H1 (cell line): ENCODE data around the gene HBD. TPM values are rescaled to one million over a fixed set of nuclear protein-coding genes. Genes with fewer than 3 reads are reported as not detected.

ENCODE experiments used
- CTCF ChIA-PET: fragments of 300-600 bp; sonication (Branson Sonifier 250); formaldehyde crosslinking; loops from one replicate; lab custom pipeline; 2021; ENCODE audit not compliant: partially characterized antibody; lab: Charles Lee
- POLR2A ChIA-PET: fragments of 300-600 bp; sonication (Branson Sonifier 250); formaldehyde crosslinking; loops from one replicate; lab custom pipeline; 2021; ENCODE audit warnings: inconsistent platforms; ENCODE audit not compliant: partially characterized antibody; lab: Charles Lee
- DNase-seq, 2 experiments: peaks; one replicate each; pipeline versions ENCODE4 v3.0.0 to v3.0.0-alpha.2; 2010 to 2022; ENCODE audit warnings: low spot score in 2 of 2, low read depth in 1 of 2, mixed read lengths in 1 of 2
- FAIRE-seq: peaks from 2 replicates; lab custom pipeline; 2011; peaks lifted over from hg19 to GRCh38; lab: Jason Lieb, UNC
- H2AFZ ChIP-seq: 2 replicates; pipeline ENCODE4 v1.8.1; 2012; ENCODE audit warnings: low read length, inconsistent platforms
- H2AK5ac ChIP-seq: 2 replicates; pipeline ENCODE4 v1.6.1; 2013; ENCODE audit warnings: low read depth, low read length
- H2BK120ac ChIP-seq: replicated peaks from 2 replicates; pipeline ENCODE3; 2013; ENCODE audit warnings: low read depth, low read length, inconsistent platforms
- H2BK12ac ChIP-seq: 2 replicates; pipeline ENCODE4 v1.6.1; 2013; ENCODE audit warnings: low read depth, low read length
- H2BK15ac ChIP-seq: 2 replicates; pipeline ENCODE4 v1.6.1; 2013; ENCODE audit warnings: low read length
- H2BK20ac ChIP-seq: 2 replicates; pipeline ENCODE4 v1.6.1; 2013; ENCODE audit warnings: low read length
- H2BK5ac ChIP-seq: 2 replicates; pipeline ENCODE4 v1.6.1; 2013; ENCODE audit warnings: low read depth, low read length
- H3K14ac ChIP-seq: 2 replicates; pipeline ENCODE4 v1.6.1; 2013; ENCODE audit warnings: inconsistent platforms; ENCODE audit not compliant: insufficient read length
- H3K18ac ChIP-seq: 2 replicates; pipeline ENCODE4 v1.6.1; 2013; ENCODE audit warnings: low read length; ENCODE audit errors: extremely low read depth
- H3K23ac ChIP-seq: 2 replicates; pipeline ENCODE4 v1.6.1; 2013; ENCODE audit warnings: inconsistent platforms; ENCODE audit not compliant: insufficient read length
- H3K23me2 ChIP-seq: 2 replicates; pipeline ENCODE4 v1.6.1; 2013; ENCODE audit warnings: low read depth, low read length
- H3K27ac ChIP-seq: 2 replicates; pipeline ENCODE4 v1.6.1; 2011; ENCODE audit warnings: low read depth, low read length, inconsistent platforms
- H3K27me3 ChIP-seq, 4 experiments: replicated peaks in 1 of 4; 1 replicate in 1 of 4; 2 replicates in 3 of 4; pipeline versions ENCODE4 v1.6.1 to v1.8.1; 2011 to 2013; ENCODE audit warnings: low read length in 3 of 4, mild to moderate bottlenecking in 3 of 4, inconsistent platforms in 2 of 4, mixed read lengths in 2 of 4, moderate library complexity in 1 of 4; ENCODE audit not compliant: control insufficient read depth in 3 of 4, insufficient read depth in 3 of 4; ENCODE audit errors: extremely low read depth in 1 of 4
- H3K36me3 ChIP-seq, 4 experiments: 2 replicates each; pipeline versions ENCODE4 v1.6.1 to v1.8.1; 2011 to 2013; ENCODE audit warnings: mild to moderate bottlenecking in 4 of 4, low read length in 3 of 4, moderate library complexity in 2 of 4, control low read depth in 1 of 4, inconsistent platforms in 1 of 4; ENCODE audit not compliant: insufficient read depth in 4 of 4, control insufficient read depth in 2 of 4
- H3K4ac ChIP-seq: replicated peaks from 2 replicates; pipeline ENCODE3; 2013; ENCODE audit warnings: low read length, low read depth, mixed read lengths, inconsistent platforms; ENCODE audit not compliant: insufficient read length
- H3K4me1 ChIP-seq, 4 experiments: replicated peaks in 1 of 4; 1 replicate in 1 of 4; 2 replicates in 3 of 4; pipeline versions ENCODE4 v1.6.1 to v1.8.1; 2011 to 2013; ENCODE audit warnings: low read length in 3 of 4, inconsistent platforms in 2 of 4, mixed read lengths in 1 of 4; ENCODE audit not compliant: insufficient read depth in 4 of 4, control insufficient read depth in 3 of 4
- H3K4me2 ChIP-seq, 2 experiments: 2 replicates each; pipeline versions ENCODE4 v1.6.1 to v1.8.1; 2011 to 2013; ENCODE audit warnings: low read depth in 2 of 2, low read length in 2 of 2, control low read depth in 1 of 2, inconsistent platforms in 1 of 2, mild to moderate bottlenecking in 1 of 2; ENCODE audit not compliant: insufficient read depth in 1 of 2
- H3K4me3 ChIP-seq, 4 experiments: fragments of 200-600, 300-600 bp in 1 of 4; sonication (generic), shearing (Covaris generic), sonication (Bioruptor Twin) in 1 of 4; 2 replicates each; pipeline versions ENCODE4 v1.5.1 to v1.8.1; 2011 to 2016; ENCODE audit warnings: low read length in 4 of 4, low read depth in 3 of 4, control low read depth in 2 of 4, inconsistent platforms in 2 of 4, mild to moderate bottlenecking in 2 of 4, mixed read lengths in 1 of 4, moderate library complexity in 1 of 4; ENCODE audit not compliant: insufficient read depth in 2 of 4; ENCODE audit errors: extremely low read depth in 1 of 4
- H3K56ac ChIP-seq: replicated peaks from 2 replicates; pipeline ENCODE3; 2013; ENCODE audit warnings: low read depth, mild to moderate bottlenecking, mixed read lengths, low read length, inconsistent platforms; ENCODE audit not compliant: insufficient read length
- H3K79me1 ChIP-seq: 2 replicates; pipeline ENCODE4 v1.6.1; 2013; ENCODE audit warnings: low read depth, low read length, control low read depth
- H3K79me2 ChIP-seq, 2 experiments: 2 replicates each; pipeline versions ENCODE4 v1.6.1 to v1.8.1; 2012 to 2013; ENCODE audit warnings: low read length in 2 of 2, mild to moderate bottlenecking in 2 of 2, inconsistent platforms in 1 of 2; ENCODE audit not compliant: insufficient read depth in 2 of 2, control insufficient read depth in 1 of 2
- H3K9ac ChIP-seq, 4 experiments: replicated peaks in 1 of 4; 1 replicate in 1 of 4; 2 replicates in 3 of 4; pipeline versions ENCODE4 v1.6.1 to v1.8.1; 2011 to 2013; ENCODE audit warnings: low read depth in 3 of 4, low read length in 3 of 4, control low read depth in 2 of 4, mild to moderate bottlenecking in 2 of 4, moderate library complexity in 2 of 4, inconsistent platforms in 1 of 4; ENCODE audit errors: extremely low read depth in 1 of 4
- H3K9me3 ChIP-seq, 2 experiments: 2 replicates each; pipeline versions ENCODE4 v1.6.1 to v1.8.1; 2012 to 2013; ENCODE audit warnings: mild to moderate bottlenecking in 2 of 2, moderate library complexity in 2 of 2, control low read depth in 1 of 2, inconsistent platforms in 1 of 2, low read depth in 1 of 2, low read length in 1 of 2, mixed read lengths in 1 of 2; ENCODE audit not compliant: insufficient read depth in 2 of 2
- H4K20me1 ChIP-seq, 2 experiments: replicated peaks in 1 of 2; 2 replicates each; pipeline versions ENCODE3 to v1.8.1; 2011 to 2013; ENCODE audit warnings: inconsistent platforms in 2 of 2, low read length in 2 of 2, mild to moderate bottlenecking in 1 of 2; ENCODE audit not compliant: insufficient read depth in 2 of 2, control insufficient read depth in 1 of 2
- H4K5ac ChIP-seq: 2 replicates; pipeline ENCODE4 v1.6.1; 2013; ENCODE audit warnings: low read length, low read depth, mixed read lengths, inconsistent platforms; ENCODE audit not compliant: insufficient read length
- H4K8ac ChIP-seq: 2 replicates; pipeline ENCODE4 v1.8.0; 2013; ENCODE audit warnings: mild to moderate bottlenecking, moderate library complexity, low read length, inconsistent platforms; ENCODE audit not compliant: insufficient read depth; ENCODE audit errors: extremely low read depth
- H4K91ac ChIP-seq: replicated peaks from 2 replicates; pipeline ENCODE3; 2013; ENCODE audit warnings: low read length, mixed read lengths, inconsistent platforms; ENCODE audit not compliant: insufficient read length
- CEBPB ChIP-seq: IDR thresholded peaks from 2 replicates; pipeline ENCODE4 v1.6.1; 2012; ENCODE audit warnings: low read depth, low read length
- SIN3A ChIP-seq, 2 experiments: IDR thresholded peaks in 1 of 2; conservative IDR thresholded peaks in 1 of 2; 2 replicates each; pipeline ENCODE4 v1.6.1; 2011 to 2012; ENCODE audit warnings: low read length in 2 of 2, improper control_type of control experiment in 1 of 2, low read depth in 1 of 2, mild to moderate bottlenecking in 1 of 2
- WGBS, 2 experiments: shearing (Covaris generic) in 1 of 2; methylation state at CpG; one replicate each; pipeline versions ENCODE4 v1.1.6 to v1.1.7; 2013 to 2015; ENCODE audit warnings: low lambda C conversion rate in 2 of 2, mixed read lengths in 2 of 2, inconsistent platforms in 1 of 2, low coverage in 1 of 2, missing lambda C conversion rate in 1 of 2; ENCODE audit not compliant: insufficient replicate concordance in 2 of 2, insufficient coverage in 1 of 2, insufficient read length in 1 of 2; ENCODE audit errors: extremely low coverage in 1 of 2, missing lambda C conversion rate in 1 of 2; 5-methylcytosine and 5-hydroxymethylcytosine counted together
- polyA plus RNA-seq, 7 experiments: library from polyadenylated mRNA; depleted of rRNA in 3 of 7; stranded (reverse) in 5 of 7; unstranded in 2 of 7; fragments of >200 nt in 5 of 7; fragments of 200-250 nt in 2 of 7; gene quantifications; 1 replicate in 5 of 7; 2 replicates in 1 of 7; 4 replicates in 1 of 7; pipeline versions ENCODE4 v1.2.1 to v1.2.3, GENCODE V29; 2011 to 2013; ENCODE audit warnings: missing spikeins in 2 of 7, mixed read lengths in 2 of 7
- total RNA-seq: library from RNA; stranded (reverse); fragmentation: NEBNext Ultra II Directional; extraction: Animal tissue kit (Norgen Biotek cat#: 25700); gene quantifications from 2 replicates; pipeline ENCODE4 v1.2.1, GENCODE V29; 2021

HBD gene
- total and polyA plus RNA-seq, 2 of the 8 experiments (the other 6 are each of a cell fraction or from before 2014, with no cell fraction given), result not detected

- Histone ChIP-seq H4K8ac (no peak overlapping the region), H4K20me1 (no peaks in the 10 kb centered on the region), H2BK120ac (no peak overlapping the region), H2BK15ac (no peak overlapping the region), H3K23ac (no peak overlapping the region), H2AK5ac (no peak overlapping the region), H3K4me3 (no peak overlapping the region), H3K79me1 (no peaks in the 10 kb centered on the region), H3K4ac (no peak overlapping the region), H2BK12ac (no peak overlapping the region), H2BK20ac (no peak overlapping the region), H4K91ac (no peak overlapping the region), H3K23me2 (no peaks in the 10 kb centered on the region), H3K18ac (no peak overlapping the region), H3K9ac (no peak overlapping the region), H3K27me3 (no peaks in the 10 kb centered on the region), H4K5ac (no peak overlapping the region), H3K56ac (no peak overlapping the region), H2AFZ (0 out of 2 replicates have a peak overlapping the region, but pooled peaks have one; percentile 0), H3K36me3 (no peaks in the 10 kb centered on the region), H3K4me2 (no peak overlapping the region), H3K27ac (no peak overlapping the region), H3K14ac (no peak overlapping the region), H2BK5ac (no peak overlapping the region), H3K79me2 (no peaks in the 10 kb centered on the region), H3K9me3 (peaks cover 0 to 3% of the 10 kb centered on the region in 2 experiments; a peak in 1 of 4 replicates), H3K4me1 (peaks cover 0 to 3% (median 0%) of the 10 kb centered on the region in 4 experiments; a peak in 1 of 7 replicates)
- WGBS, 2 experiments, result 76% methylated on average over 3 of the region's 3 CpGs; no CpG with 5 or more reads in 1 of the 2 experiments
- FAIRE-seq (no peak), DNase-seq (no peak)
- ChIA-PET CTCF (no interaction called here), POLR2A (no interaction called here)
- TF ChIP-seq CEBPB (peak; percentile 24; the same call in 1 of the 2 replicates), SIN3A (conservative IDR thresholded peaks at IDR 0.05 in 1 of 2, IDR thresholded peaks at IDR 0.05 in 1 of 2; ENCODE audit: low read depth in 1 of 2, low read length in 2 of 2) (no peak)
These were observed 37.6 kb downstream of the HBD start for GRCh38 chr11:5196731-5197130.
